ENCODE measurements around the gene AKAP17A.
"Not testable (repeated sequence)": the region's sequence is repeated elsewhere in the genome, so short reads cannot be mapped to it uniquely, and the experiment has no call there.

AKAP17A gene

DNA sequence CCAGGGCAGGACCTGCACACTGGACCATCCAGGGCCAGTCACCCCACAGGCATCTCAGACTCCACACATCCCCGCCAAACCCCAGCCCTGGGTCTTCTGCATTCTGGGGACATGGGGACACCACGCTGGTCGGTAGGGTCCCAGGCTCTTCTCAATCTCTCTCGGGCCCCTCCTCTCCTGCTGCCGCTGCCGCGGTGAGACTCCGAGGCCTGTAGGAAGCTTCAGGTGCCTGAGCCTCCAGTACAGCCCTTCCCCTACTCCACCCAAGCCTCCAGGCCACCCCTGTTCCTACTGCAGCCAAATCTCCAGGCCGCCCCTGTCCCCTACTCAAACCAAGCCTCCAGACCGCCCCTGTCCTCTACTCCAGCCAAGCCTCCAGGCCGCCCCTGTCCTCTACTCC is 17.9 kb downstream of the AKAP17A start:
- peak overlapping the region; percentile 11 for H3K27ac Mint-ChIP-seq
- no peaks in the 10 kb centered on the region for H3K9me3 Mint-ChIP-seq
- DNase-seq = no peak
- H3K27me3 Mint-ChIP-seq = no peaks in the 10 kb centered on the region
- no peak overlapping the region for H3K4me3 Mint-ChIP-seq
- no peaks in the 10 kb centered on the region for H3K4me1 Mint-ChIP-seq (ENCODE audit: low read depth)
- H3K36me3 Mint-ChIP-seq (ENCODE audit: low read depth) = peaks cover 9% of the 10 kb centered on the region

DNA sequence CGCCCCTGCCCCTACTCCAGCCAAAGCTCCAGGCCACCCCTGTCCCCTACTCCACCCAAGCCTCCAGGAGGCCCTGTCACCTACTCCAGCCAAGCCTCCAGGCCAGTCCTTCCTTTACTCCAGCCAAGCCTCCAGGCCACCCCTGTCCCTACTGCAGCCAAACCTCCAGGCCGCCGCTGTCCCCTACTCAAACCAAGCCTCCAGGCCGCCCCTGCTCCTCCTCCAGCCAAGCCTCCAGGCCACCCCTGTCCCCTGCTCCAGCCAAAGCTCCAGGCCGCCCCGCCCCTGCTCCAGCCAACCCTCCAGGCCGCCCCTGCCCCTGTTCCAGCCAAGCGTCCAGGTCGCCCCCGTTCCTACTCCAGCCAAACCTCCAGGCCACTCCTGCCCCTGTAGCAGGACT is 18.4 kb downstream of the AKAP17A start:
- Mint-ChIP-seq H3K27me3 (no peaks in the 10 kb centered on the region), H3K9me3 (no peaks in the 10 kb centered on the region), H3K4me3 (no peak overlapping the region), H3K27ac (no peak overlapping the region), H3K4me1 (ENCODE audit: low read depth) (no peaks in the 10 kb centered on the region), H3K36me3 (ENCODE audit: low read depth) (peaks cover 6% of the 10 kb centered on the region)
- DNase-seq = no peak

DNA sequence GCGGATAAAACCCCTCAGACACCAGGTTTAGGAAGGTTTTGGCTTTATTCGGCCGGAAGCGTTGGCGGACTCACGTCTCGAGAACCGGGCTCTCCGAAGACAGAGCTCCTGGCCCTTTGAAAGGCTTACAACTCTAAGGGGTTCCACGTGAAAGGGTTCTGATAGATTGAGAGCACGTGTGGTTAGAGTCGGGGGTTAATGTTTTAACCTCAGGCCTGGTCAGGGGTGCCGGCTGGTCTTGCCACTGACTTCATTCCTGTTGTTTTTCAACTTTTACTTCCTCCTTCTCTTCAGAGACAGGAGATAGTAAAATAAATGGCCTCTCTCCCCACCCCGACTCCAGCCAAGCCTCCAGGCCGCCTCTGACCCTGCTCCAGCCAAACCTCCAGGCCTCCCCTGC is 18.8 kb downstream of the AKAP17A start:
- Mint-ChIP-seq H3K36me3 (ENCODE audit: low read depth) (peaks cover 3% of the 10 kb centered on the region), H3K27ac (no peak overlapping the region), H3K4me3 (no peak overlapping the region), H3K9me3 (no peaks in the 10 kb centered on the region), H3K4me1 (ENCODE audit: low read depth) (no peaks in the 10 kb centered on the region), H3K27me3 (no peaks in the 10 kb centered on the region)
- DNase-seq = no peak

DNA sequence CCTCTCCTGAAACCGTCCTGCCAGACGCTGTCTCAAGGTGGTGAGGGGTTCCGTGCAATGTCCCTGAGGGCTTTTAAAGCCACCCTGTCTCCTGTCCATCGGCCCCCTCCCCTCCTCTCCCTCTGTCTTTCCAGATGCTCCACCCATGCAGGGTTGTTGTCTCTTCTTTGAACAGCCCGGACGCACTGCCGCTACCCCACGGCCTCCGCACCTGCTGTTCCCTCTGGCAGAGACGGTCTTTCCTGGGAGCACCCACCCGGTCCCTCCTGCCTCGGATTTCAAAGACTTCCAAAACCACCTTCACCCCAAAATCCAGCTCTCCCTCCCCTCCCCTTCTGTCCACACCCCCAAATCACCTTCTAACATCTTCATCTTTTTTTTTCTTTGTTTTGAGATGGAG is 19.3 kb downstream of the AKAP17A start:
- Mint-ChIP-seq H3K4me3 (no peak overlapping the region), H3K36me3 (ENCODE audit: low read depth) (no peaks in the 10 kb centered on the region), H3K9me3 (no peaks in the 10 kb centered on the region), H3K27ac (no peak overlapping the region), H3K4me1 (ENCODE audit: low read depth) (no peaks in the 10 kb centered on the region), H3K27me3 (no peaks in the 10 kb centered on the region)
- no peak for DNase-seq

DNA sequence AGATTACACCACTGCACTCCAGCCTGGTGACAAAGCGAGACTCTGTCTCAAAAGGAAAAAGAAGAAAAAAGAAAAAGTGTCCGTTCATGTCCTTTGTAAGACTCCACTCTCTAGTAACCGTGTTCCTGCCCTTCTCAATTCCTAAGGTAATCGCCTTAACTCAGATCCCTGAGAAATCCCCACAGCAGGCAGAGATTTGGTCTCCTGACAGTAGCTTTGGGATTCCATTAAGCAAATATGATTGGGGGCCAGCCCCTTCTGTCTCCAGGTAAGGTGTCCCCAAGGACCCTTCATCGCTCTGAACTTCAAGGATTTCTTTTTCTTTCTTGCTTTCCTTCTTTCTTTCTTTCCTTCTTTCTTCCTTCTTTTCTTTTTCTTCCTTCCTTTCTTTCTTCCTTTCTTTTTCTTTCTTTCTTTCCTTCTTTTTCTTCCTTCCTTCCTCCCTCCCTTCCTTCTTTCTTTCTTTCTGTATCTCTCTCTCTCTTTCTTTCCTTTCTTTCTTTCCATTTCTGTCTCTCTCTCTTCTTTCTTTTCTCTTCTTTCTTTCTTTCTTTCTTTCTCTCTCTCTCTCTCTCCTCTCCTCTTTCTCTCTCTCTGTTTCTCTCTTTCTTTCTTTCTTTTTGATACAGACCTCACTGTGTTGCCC is 21.4 kb downstream of the AKAP17A start:
- no peaks in the 10 kb centered on the region for H3K36me3 Mint-ChIP-seq (ENCODE audit: low read depth)
- no peak overlapping the region for H3K27ac Mint-ChIP-seq
- no peaks in the 10 kb centered on the region for H3K9me3 Mint-ChIP-seq
- H3K4me1 Mint-ChIP-seq (ENCODE audit: low read depth) = no peaks in the 10 kb centered on the region
- no peak overlapping the region for H3K4me3 Mint-ChIP-seq
- H3K27me3 Mint-ChIP-seq = no peaks in the 10 kb centered on the region
- DNase-seq = no peak

DNA sequence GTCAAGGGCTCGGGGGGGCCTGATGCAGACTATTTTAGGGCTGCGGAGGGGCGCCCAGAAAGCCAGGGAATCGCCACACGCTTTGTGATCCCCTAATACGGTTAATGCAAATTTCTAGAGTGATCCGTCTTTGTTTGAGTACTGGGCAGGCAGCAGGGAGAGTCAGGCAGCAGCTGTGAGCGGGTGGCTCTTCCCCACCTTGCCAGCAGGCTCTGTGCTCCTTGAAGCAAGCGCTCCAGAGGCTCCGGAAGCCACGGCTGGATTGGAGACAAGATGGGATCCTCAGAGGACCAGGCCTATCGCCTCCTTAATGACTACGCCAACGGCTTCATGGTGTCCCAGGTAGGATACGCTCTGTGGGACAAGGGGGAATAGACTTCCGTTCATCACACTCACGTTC is 23.5 kb downstream of the AKAP17A start, which contains the start of gene ASMT:
TSS of gene ASMT (plus strand) at position 133 of the 400 bp plus-strand sequence. CDS start at position 274, 141 bp downstream.
- Mint-ChIP-seq H3K9me3 (no peaks in the 10 kb centered on the region), H3K4me3 (no peak within 1 kb of the TSS), H3K36me3 (ENCODE audit: low read depth) (no peaks in the 10 kb centered on the region), H3K27ac (no peak within 1 kb of the TSS), H3K27me3 (no peaks in the 10 kb centered on the region), H3K4me1 (ENCODE audit: low read depth) (peaks cover 1% of the 10 kb centered on the region)
- DNase-seq = no peak

DNA sequence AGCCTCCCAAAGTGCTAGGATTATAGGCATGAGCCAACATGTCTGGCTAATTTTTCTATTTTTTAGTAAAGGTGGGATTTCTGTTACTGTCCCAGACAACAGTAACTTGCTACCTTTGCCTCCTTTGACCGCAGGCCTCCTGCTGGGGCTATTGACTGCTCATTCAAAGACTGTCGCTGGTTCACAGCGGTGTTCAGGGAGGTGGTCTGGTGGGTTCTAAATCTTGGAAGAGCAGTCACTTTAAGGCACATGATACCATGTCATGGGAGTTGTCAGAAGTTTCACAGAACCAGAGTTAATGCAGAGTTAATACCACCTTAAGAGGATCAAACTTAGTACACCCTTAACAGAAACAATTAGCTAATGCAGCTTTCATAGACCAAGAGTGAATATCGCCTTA is 27.3 kb downstream of the AKAP17A start:
- Mint-ChIP-seq H3K27ac (no peak overlapping the region), H3K4me3 (no peak overlapping the region), H3K4me1 (ENCODE audit: low read depth) (peaks cover 17% of the 10 kb centered on the region), H3K9me3 (no peaks in the 10 kb centered on the region), H3K36me3 (ENCODE audit: low read depth) (no peaks in the 10 kb centered on the region), H3K27me3 (no peaks in the 10 kb centered on the region)
- no peak for DNase-seq

DNA sequence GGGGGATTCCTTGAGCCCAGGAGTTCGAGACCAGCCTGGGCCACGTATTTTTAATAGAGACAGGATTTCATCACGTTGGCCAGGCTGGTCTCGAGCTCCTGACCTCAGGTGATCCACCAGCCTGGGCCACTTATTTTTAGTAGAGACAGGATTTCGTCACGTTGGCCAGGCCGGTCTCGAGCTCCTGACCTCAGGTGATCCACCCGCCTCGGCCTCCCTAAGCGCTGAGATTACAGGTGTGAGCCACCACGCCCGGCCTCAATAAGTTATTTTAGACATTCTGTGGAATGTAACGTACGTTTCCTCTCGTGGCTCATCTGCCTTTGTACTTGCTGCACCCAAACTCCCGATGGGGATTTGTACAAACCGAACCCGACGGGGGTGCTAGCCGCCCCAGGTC is 32.3 kb downstream of the AKAP17A start:
- Mint-ChIP-seq H3K27me3 (no peaks in the 10 kb centered on the region), H3K4me1 (ENCODE audit: low read depth) (peaks cover 27% of the 10 kb centered on the region), H3K9me3 (no peaks in the 10 kb centered on the region), H3K36me3 (ENCODE audit: low read depth) (no peaks in the 10 kb centered on the region), H3K27ac (peak overlapping the region; percentile 59), H3K4me3 (no peak overlapping the region)
- DNase-seq = no peak

DNA sequence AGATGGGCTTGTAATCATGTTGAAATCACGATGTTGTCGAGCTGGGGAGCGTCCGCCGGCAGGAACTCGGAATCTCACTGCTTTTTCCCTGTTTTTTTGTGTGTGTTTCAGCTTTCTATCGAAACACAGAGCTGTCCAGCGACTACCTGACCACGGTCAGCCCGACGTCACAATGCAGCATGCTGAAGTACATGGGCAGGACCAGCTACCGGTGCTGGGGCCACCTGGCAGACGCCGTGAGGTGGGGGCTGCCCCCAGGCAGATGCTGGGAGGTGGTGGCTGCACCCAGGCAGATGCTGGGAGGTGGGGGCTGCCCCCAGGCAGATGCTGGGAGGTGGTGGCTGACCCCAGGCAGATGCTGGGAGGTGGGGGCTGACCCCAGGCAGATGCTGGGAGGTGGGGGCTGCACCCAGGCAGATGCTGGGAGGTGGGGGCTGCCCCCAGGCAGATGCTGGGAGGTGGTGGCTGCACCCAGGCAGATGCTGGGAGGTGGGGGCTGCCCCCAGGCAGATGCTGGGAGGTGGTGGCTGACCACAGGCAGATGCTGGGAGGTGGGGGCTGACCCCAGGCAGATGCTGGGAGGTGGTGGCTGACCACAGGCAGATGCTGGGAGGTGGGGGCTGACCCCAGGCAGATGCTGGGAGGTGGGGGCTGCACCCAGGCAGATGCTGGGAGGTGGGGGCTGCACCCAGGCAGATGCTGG is 32.9 kb downstream of the AKAP17A start:
- not testable (repeated sequence) for H3K27me3 Mint-ChIP-seq; DNase-seq; H3K4me3 Mint-ChIP-seq; H3K9me3 Mint-ChIP-seq; H3K36me3 Mint-ChIP-seq (ENCODE audit: low read depth)
- Mint-ChIP-seq H3K4me1 (ENCODE audit: low read depth) (peaks cover 27% of the 10 kb centered on the region), H3K27ac (peak overlapping the region; percentile 59)

DNA sequence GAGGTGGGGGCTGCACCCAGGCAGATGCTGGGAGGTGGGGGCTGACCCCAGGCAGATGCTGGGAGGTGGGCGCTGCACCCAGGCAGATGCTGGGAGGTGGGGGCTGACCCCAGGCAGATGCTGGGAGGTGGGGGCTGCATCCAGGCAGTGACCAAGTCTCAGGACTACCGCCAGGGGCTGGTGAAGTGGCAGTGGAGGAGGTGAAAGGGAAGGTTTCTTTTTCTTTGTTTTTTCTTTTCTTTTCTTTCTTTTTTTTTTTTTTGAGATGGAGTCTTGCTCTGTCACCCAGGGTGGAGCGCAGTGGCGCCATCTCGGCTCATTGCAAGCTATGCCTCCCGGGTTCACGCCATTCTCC is 33.4 kb downstream of the AKAP17A start:
- H3K27me3 Mint-ChIP-seq; DNase-seq; H3K27ac Mint-ChIP-seq; H3K4me3 Mint-ChIP-seq; H3K9me3 Mint-ChIP-seq; H3K36me3 Mint-ChIP-seq (ENCODE audit: low read depth): not testable (repeated sequence)
- peaks cover 26% of the 10 kb centered on the region for H3K4me1 Mint-ChIP-seq (ENCODE audit: low read depth)

DNA sequence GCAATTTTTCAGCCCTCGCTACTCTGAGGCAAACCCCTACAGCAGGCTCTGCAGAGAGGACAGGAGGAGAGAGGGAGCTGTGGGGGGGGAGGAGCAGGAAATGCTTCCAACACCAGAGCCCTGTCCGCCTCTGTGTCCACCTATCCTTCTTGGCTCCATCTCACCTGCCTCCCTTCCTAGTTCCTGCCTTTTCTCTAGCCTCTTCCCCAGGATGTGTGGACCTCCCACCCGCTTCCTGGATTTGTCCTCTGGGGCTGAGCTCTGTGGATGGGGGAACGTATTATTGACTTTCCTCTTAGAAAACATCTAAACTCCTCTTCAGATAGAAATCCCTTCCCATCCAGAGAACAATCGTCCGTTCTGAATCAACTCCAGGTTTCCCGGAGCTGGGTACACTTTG is 37.8 kb downstream of the AKAP17A start:
- Mint-ChIP-seq H3K4me1 (ENCODE audit: low read depth) (peaks cover 5% of the 10 kb centered on the region), H3K4me3 (no peak overlapping the region), H3K9me3 (no peaks in the 10 kb centered on the region), H3K36me3 (ENCODE audit: low read depth) (no peaks in the 10 kb centered on the region), H3K27ac (no peak overlapping the region), H3K27me3 (no peaks in the 10 kb centered on the region)
- no peak for DNase-seq

DNA sequence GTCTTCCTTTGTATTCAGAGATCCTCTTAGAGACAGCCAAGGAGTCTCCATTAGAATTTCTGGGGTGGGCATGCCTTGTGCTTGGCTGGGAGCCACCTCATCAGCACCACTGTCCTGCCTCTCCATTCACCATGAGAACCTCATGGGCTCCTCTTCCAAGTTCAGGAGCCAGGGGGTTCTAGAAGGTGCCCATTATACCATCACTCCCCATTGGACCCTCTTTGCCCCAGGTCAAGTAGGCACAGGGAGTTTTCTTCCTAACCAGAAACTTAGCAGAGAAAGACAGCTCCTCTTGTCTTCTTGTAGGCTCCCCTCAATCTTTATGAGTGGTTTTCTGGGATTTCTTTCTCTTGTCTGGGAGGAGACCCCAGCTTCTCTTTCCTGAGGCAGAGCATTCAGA is 54.6 kb downstream of the AKAP17A start:
- Mint-ChIP-seq H3K9me3 (peaks cover 4% of the 10 kb centered on the region), H3K4me1 (ENCODE audit: low read depth) (peaks cover 3% of the 10 kb centered on the region), H3K4me3 (no peak overlapping the region), H3K36me3 (ENCODE audit: low read depth) (no peaks in the 10 kb centered on the region), H3K27ac (no peak overlapping the region), H3K27me3 (peaks cover 8% of the 10 kb centered on the region)
- no peak for DNase-seq

DNA sequence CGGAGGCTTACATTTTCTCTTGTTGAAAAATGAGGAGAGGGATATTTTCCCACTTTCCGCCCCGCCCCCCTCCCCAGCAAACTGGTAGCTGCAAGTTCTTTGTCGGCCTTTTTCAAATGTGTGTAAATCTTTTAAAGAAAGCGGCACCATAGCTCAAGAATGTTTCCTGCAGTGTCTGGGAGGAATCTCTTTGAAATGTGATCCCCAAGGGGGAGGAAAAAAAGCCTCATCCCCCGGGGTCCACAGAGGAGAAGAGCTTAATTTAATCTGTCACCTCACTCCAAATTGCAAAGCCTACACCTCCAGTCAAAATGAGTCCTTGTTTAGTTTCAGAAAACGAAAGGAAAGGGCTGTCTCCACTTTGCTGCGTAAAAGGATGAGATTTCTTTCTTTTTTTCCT is 58.2 kb downstream of the AKAP17A start:
- H3K4me1 Mint-ChIP-seq (ENCODE audit: low read depth) = peaks cover 6% of the 10 kb centered on the region
- H3K36me3 Mint-ChIP-seq (ENCODE audit: low read depth) = no peaks in the 10 kb centered on the region
- peaks cover 8% of the 10 kb centered on the region for H3K27me3 Mint-ChIP-seq
- no peak for DNase-seq
- peaks cover 4% of the 10 kb centered on the region for H3K9me3 Mint-ChIP-seq
- H3K4me3 Mint-ChIP-seq = no peak overlapping the region
- no peak overlapping the region for H3K27ac Mint-ChIP-seq
